ENCODE measurements around the gene CENATAC.

The CENATAC gene

GRCh38 chr11:119062779-119063178, 64.8 kb downstream of the CENATAC start:
- TF ChIP-seq ESRRG (CRISPR knock-in tag; IDR thresholded peaks at IDR 0.05) (no peak), ZNF8 (CRISPR knock-in tag; IDR thresholded peaks at IDR 0.05) (no peak)
- no peak for ATAC-seq

DNA sequence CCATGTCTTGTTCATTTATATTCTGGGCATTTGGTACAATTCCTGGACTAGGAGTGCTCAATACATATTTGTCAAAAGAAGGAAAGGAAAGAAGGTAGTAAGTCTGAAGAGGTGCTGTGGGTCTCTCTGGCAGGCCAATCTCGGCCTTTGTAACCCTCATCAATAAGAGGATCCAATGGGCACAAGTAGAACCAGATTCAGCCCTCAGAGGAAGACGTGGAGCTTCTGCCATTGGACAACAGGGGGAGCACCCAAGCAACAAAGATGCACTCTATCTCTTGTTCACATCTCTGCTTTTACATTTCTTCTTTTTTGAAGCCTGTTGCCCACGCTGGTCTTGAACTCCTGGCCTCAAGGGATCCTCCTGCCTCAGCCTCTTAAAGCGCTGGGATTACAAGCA, 67.4 kb downstream of the CENATAC start:
- no peak for TF ChIP-seq TOX (CRISPR knock-in tag; IDR thresholded peaks at IDR 0.05; ENCODE audit: borderline replicate concordance)
- no peak for TF ChIP-seq ISL1 (CRISPR knock-in tag; IDR thresholded peaks at IDR 0.05)
- no peak for TF ChIP-seq ZNF8 (CRISPR knock-in tag; IDR thresholded peaks at IDR 0.05)
- TF ChIP-seq PPARA (CRISPR knock-in tag; IDR thresholded peaks at IDR 0.05; ENCODE audit: borderline replicate concordance) = no peak
- no peak for TF ChIP-seq ZNF565 (CRISPR knock-in tag; conservative IDR thresholded peaks at IDR 0.05; ENCODE audit: low read depth)
- no peak for TF ChIP-seq ESRRG (CRISPR knock-in tag; IDR thresholded peaks at IDR 0.05)
- TF ChIP-seq ZFP30 (CRISPR knock-in tag; IDR thresholded peaks at IDR 0.05) = no peak
- TF ChIP-seq ZNF70 (CRISPR knock-in tag; IDR thresholded peaks at IDR 0.05) = no peak
- TF ChIP-seq, protein P1, sequence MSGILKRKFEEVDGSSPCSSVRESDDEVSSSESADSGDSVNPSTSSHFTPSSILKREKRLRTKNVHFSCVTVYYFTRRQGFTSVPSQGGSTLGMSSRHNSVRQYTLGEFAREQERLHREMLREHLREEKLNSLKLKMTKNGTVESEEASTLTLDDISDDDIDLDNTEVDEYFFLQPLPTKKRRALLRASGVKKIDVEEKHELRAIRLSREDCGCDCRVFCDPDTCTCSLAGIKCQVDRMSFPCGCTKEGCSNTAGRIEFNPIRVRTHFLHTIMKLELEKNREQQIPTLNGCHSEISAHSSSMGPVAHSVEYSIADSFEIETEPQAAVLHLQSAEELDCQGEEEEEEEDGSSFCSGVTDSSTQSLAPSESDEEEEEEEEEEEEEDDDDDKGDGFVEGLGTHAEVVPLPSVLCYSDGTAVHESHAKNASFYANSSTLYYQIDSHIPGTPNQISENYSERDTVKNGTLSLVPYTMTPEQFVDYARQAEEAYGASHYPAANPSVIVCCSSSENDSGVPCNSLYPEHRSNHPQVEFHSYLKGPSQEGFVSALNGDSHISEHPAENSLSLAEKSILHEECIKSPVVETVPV (CRISPR knock-in tag; IDR thresholded peaks at IDR 0.05) = no peak
- TF ChIP-seq PATZ1 (CRISPR knock-in tag; IDR thresholded peaks at IDR 0.05; ENCODE audit: borderline replicate concordance) = no peak
- no peak for TF ChIP-seq TCF4 (CRISPR knock-in tag; IDR thresholded peaks at IDR 0.05; ENCODE audit: borderline replicate concordance)
- no peak for TF ChIP-seq TSHZ2 (CRISPR knock-in tag; IDR thresholded peaks at IDR 0.05)
- TF ChIP-seq, protein P2, sequence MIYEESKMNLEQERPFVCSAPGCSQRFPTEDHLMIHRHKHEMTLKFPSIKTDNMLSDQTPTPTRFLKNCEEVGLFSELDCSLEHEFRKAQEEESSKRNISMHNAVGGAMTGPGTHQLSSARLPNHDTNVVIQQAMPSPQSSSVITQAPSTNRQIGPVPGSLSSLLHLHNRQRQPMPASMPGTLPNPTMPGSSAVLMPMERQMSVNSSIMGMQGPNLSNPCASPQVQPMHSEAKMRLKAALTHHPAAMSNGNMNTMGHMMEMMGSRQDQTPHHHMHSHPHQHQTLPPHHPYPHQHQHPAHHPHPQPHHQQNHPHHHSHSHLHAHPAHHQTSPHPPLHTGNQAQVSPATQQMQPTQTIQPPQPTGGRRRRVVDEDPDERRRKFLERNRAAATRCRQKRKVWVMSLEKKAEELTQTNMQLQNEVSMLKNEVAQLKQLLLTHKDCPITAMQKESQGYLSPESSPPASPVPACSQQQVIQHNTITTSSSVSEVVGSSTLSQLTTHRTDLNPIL (CRISPR knock-in tag; IDR thresholded peaks at IDR 0.05; ENCODE audit: low read depth) = no peak
- TF ChIP-seq, protein P3, sequence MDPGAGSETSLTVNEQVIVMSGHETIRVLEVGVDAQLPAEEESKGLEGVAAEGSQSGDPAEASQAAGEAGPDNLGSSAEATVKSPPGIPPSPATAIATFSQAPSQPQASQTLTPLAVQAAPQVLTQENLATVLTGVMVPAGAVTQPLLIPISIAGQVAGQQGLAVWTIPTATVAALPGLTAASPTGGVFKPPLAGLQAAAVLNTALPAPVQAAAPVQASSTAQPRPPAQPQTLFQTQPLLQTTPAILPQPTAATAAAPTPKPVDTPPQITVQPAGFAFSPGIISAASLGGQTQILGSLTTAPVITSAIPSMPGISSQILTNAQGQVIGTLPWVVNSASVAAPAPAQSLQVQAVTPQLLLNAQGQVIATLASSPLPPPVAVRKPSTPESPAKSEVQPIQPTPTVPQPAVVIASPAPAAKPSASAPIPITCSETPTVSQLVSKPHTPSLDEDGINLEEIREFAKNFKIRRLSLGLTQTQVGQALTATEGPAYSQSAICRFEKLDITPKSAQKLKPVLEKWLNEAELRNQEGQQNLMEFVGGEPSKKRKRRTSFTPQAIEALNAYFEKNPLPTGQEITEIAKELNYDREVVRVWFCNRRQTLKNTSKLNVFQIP (CRISPR knock-in tag; IDR thresholded peaks at IDR 0.05; ENCODE audit: borderline replicate concordance, low read depth) = no peak
- TF ChIP-seq SNAI2 (CRISPR knock-in tag; IDR thresholded peaks at IDR 0.05) = no peak
- no peak for TF ChIP-seq ZC3H10 (CRISPR knock-in tag; IDR thresholded peaks at IDR 0.05)
- TF ChIP-seq CSDC2 (CRISPR knock-in tag; IDR thresholded peaks at IDR 0.05) = no peak
- TF ChIP-seq GLIS3 (CRISPR knock-in tag; IDR thresholded peaks at IDR 0.05) = no peak
- TF ChIP-seq BACH2 (CRISPR knock-in tag; IDR thresholded peaks at IDR 0.05; ENCODE audit: borderline replicate concordance) = no peak
- no peak for TF ChIP-seq RARB (CRISPR knock-in tag; IDR thresholded peaks at IDR 0.05)
- ATAC-seq = peak; percentile 38; the same call in 2 of the 3 replicates

Data from SK-N-SH treated with all-trans-retinoic acid at 6 μM for 48 hours (cell line).